ENCODE results near the gene ETDC. TPM values are rescaled to one million over a fixed set of nuclear protein-coding genes. Genes with fewer than 3 reads are reported as not detected.
"Not testable (repeated sequence)": the region's sequence is repeated elsewhere in the genome, so short reads cannot be mapped to it uniquely, and the experiment has no call there.

ETDC gene
- total and polyA plus RNA-seq, 3 donors from 2014 or later, result not detected

GRCh38 chrX:135304741-135305140 is 4.5 kb upstream of the ETDC start:
- no peak for DNase-seq
- H3K27me3 ChIP-seq, result no peaks in the 10 kb centered on the region
- H3K9me3 ChIP-seq, result no peaks in the 10 kb centered on the region
- WGBS, 2 donors, result 78 to 100% methylated on average over 1 to 2 of the region's 2 CpGs
- H3K4me3 ChIP-seq, result no peak overlapping the region
- no peaks in the 10 kb centered on the region for H3K36me3 ChIP-seq (ENCODE audit: low read depth, missing control alignments)
- no peaks in the 10 kb centered on the region for H3K4me1 ChIP-seq
- TF ChIP-seq CTCF (IDR thresholded peaks at IDR 0.05) (no peak), POLR2A (IDR thresholded peaks at IDR 0.05) (no peak)
- H3K27ac ChIP-seq, result no peak overlapping the region
- intact Hi-C loops (cut with DNase I; ENCODE audit: low total_unique reads), result no loop called here

GRCh38 chrX:135307171-135307570 is 2.1 kb upstream of the ETDC start:
- no peak for DNase-seq
- no peak overlapping the region for H3K4me3 ChIP-seq
- no peak overlapping the region for H3K27ac ChIP-seq
- 66 to 77% methylated on average over 3 of the region's 3 CpGs for WGBS, 2 donors
- no peaks in the 10 kb centered on the region for H3K27me3 ChIP-seq
- no peak for TF ChIP-seq POLR2A (IDR thresholded peaks at IDR 0.05)
- no peak for TF ChIP-seq CTCF (IDR thresholded peaks at IDR 0.05)
- no peaks in the 10 kb centered on the region for H3K4me1 ChIP-seq
- intact Hi-C loops (cut with DNase I; ENCODE audit: low total_unique reads), result no loop called here
- no peaks in the 10 kb centered on the region for H3K36me3 ChIP-seq (ENCODE audit: low read depth, missing control alignments)
- H3K9me3 ChIP-seq, result no peaks in the 10 kb centered on the region

- H3K4me1 ChIP-seq, result no peaks in the 10 kb centered on the region
- no peaks in the 10 kb centered on the region for H3K36me3 ChIP-seq (ENCODE audit: low read depth, missing control alignments)
- intact Hi-C loops (cut with DNase I; ENCODE audit: low total_unique reads), result no loop called here
- H3K9me3 ChIP-seq, result no peaks in the 10 kb centered on the region
- no peak overlapping the region for H3K4me3 ChIP-seq
- no peak for TF ChIP-seq POLR2A (IDR thresholded peaks at IDR 0.05)
- no peak for TF ChIP-seq CTCF (IDR thresholded peaks at IDR 0.05)
- 67 to 70% methylated on average over 1 of the region's 1 CpG for WGBS, 2 donors
- DNase-seq, result no peak
- H3K27me3 ChIP-seq, result no peaks in the 10 kb centered on the region
- no peak overlapping the region for H3K27ac ChIP-seq
These were observed 880 bp upstream of the ETDC start for GRCh38 chrX:135308345-135308855.

- Histone ChIP-seq H3K4me1 (no peaks in the 10 kb centered on the region), H3K36me3 (ENCODE audit: low read depth, missing control alignments) (no peaks in the 10 kb centered on the region), H3K9me3 (no peaks in the 10 kb centered on the region), H3K27ac (no peak overlapping the region), H3K4me3 (no peak overlapping the region), H3K27me3 (no peaks in the 10 kb centered on the region)
- no peak for DNase-seq
- intact Hi-C loops (cut with DNase I; ENCODE audit: low total_unique reads), result no loop called here
- 89 to 92% methylated on average over 1 of the region's 1 CpG for WGBS, 2 donors
- no peak for TF ChIP-seq CTCF (IDR thresholded peaks at IDR 0.05)
- no peak for TF ChIP-seq POLR2A (IDR thresholded peaks at IDR 0.05)
These were observed 6.6 kb downstream of the ETDC start for GRCh38 chrX:135315864-135316263.

GRCh38 chrX:135324463-135324862 is 15.2 kb downstream of the ETDC start:
- DNase-seq, result no peak
- Histone ChIP-seq H3K4me3 (no peak overlapping the region), H3K27ac (no peak overlapping the region), H3K36me3 (ENCODE audit: low read depth, missing control alignments) (no peaks in the 10 kb centered on the region), H3K9me3 (no peaks in the 10 kb centered on the region), H3K27me3 (no peaks in the 10 kb centered on the region), H3K4me1 (no peaks in the 10 kb centered on the region)
- TF ChIP-seq POLR2A (IDR thresholded peaks at IDR 0.05) (no peak), CTCF (IDR thresholded peaks at IDR 0.05) (no peak)
- 97 to 100% methylated on average over 1 to 5 of the region's 5 CpGs for WGBS, 2 donors
- intact Hi-C loops (cut with DNase I; ENCODE audit: low total_unique reads), result no loop called here

- H3K4me1 ChIP-seq; intact Hi-C loops (cut with DNase I; ENCODE audit: low total_unique reads); H3K9me3 ChIP-seq; H3K27ac ChIP-seq; H3K36me3 ChIP-seq (ENCODE audit: low read depth, missing control alignments); H3K27me3 ChIP-seq; DNase-seq; H3K4me3 ChIP-seq: not testable (repeated sequence)
- WGBS, 2 donors, result 88% methylated on average over 14 of the region's 32 CpGs; no CpG with 5 or more reads in 1 of the 2 donors
These were observed 15.9 kb downstream of the ETDC start for GRCh38 chrX:135325036-135325818.
